HFFc6 (cell line): ENCODE measurements around the gene TTC7B. TPM values are rescaled to one million over a fixed set of nuclear protein-coding genes. Genes with fewer than 3 reads are reported as not detected.
"Not testable (repeated sequence)": the region's sequence is repeated elsewhere in the genome, so short reads cannot be mapped to it uniquely, and the experiment has no call there.

Experiments used
- DNase-seq: peaks from one replicate; pipeline ENCODE4 v3.0.0-alpha.2; 2018
- H3K27ac Mint-ChIP-seq: 2 replicates; pipeline ENCODE4 v1.8.0; 2020; ENCODE audit warnings: mild to moderate bottlenecking, mixed read lengths
- H3K27me3 Mint-ChIP-seq: 2 replicates; pipeline ENCODE4 v1.8.0; 2021; ENCODE audit warnings: mild to moderate bottlenecking, moderate library complexity, mixed read lengths; ENCODE audit not compliant: insufficient read depth
- H3K36me3 Mint-ChIP-seq: 2 replicates; pipeline ENCODE4 v1.8.0; 2021; ENCODE audit warnings: low read depth, mixed read lengths
- H3K4me1 Mint-ChIP-seq: 2 replicates; pipeline ENCODE4 v1.8.0; 2020; ENCODE audit warnings: low read depth, mixed read lengths
- H3K4me3 Mint-ChIP-seq: 2 replicates; pipeline ENCODE4 v1.8.0; 2020; ENCODE audit warnings: mild to moderate bottlenecking, moderate library complexity, mixed read lengths
- H3K9me3 Mint-ChIP-seq: 2 replicates; pipeline ENCODE4 v1.8.0; 2020; ENCODE audit warnings: mild to moderate bottlenecking, mixed read lengths
- CTCF ChIP-seq: fragments of 200-600 bp; sonication (generic); IDR thresholded peaks from 2 replicates; pipeline ENCODE4 v1.5.0; 2021; ENCODE audit warnings: antibody characterized with exemption, mild to moderate bottlenecking
- long read RNA-seq: library from polyadenylated mRNA; unstranded; transcript quantifications from one replicate; pipeline ENCODE4 v2.0.0, GENCODE V29; 2019
- total RNA-seq, 6 experiments: library from RNA; stranded (reverse); fragmentation: NEBNext Ultra II Directional; extraction: Animal tissue kit (Norgen Biotek cat#: 25700); gene quantifications; 2 replicates in 1 of 6; 3 replicates in 5 of 6; pipeline ENCODE4 v1.2.3, GENCODE V29; 2021

The TTC7B gene, protein sequence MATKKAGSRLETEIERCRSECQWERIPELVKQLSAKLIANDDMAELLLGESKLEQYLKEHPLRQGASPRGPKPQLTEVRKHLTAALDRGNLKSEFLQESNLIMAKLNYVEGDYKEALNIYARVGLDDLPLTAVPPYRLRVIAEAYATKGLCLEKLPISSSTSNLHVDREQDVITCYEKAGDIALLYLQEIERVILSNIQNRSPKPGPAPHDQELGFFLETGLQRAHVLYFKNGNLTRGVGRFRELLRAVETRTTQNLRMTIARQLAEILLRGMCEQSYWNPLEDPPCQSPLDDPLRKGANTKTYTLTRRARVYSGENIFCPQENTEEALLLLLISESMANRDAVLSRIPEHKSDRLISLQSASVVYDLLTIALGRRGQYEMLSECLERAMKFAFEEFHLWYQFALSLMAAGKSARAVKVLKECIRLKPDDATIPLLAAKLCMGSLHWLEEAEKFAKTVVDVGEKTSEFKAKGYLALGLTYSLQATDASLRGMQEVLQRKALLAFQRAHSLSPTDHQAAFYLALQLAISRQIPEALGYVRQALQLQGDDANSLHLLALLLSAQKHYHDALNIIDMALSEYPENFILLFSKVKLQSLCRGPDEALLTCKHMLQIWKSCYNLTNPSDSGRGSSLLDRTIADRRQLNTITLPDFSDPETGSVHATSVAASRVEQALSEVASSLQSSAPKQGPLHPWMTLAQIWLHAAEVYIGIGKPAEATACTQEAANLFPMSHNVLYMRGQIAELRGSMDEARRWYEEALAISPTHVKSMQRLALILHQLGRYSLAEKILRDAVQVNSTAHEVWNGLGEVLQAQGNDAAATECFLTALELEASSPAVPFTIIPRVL
- 10 to 100 TPM; 34.6 to 46.9 (median 40.9) TPM for total RNA-seq
- long read RNA-seq, partial matches to known transcripts: 1 of 3 reads
- long read RNA-seq, other reads (novel, unspliced or antisense): 2 of 3 reads

GRCh38 chr14:90815822-90816662 is at the start of gene TTC7B:
Gene TTC7B, minus strand, starts transcription at chr14:90816430. Its CDS starts 135 bp downstream, at chr14:90816295.
- peak within 1 kb of the TSS; percentile 39 for H3K27ac Mint-ChIP-seq
- peak within 1 kb of the TSS; percentile 87 for H3K4me3 Mint-ChIP-seq
- no peaks in the 10 kb centered on the region for H3K9me3 Mint-ChIP-seq
- no peak for DNase-seq
- peaks cover 10% of the 10 kb centered on the region for H3K4me1 Mint-ChIP-seq
- H3K27me3 Mint-ChIP-seq: peaks cover 9% of the 10 kb centered on the region
- no peak for TF ChIP-seq CTCF
- no peaks in the 10 kb centered on the region for H3K36me3 Mint-ChIP-seq

DNA sequence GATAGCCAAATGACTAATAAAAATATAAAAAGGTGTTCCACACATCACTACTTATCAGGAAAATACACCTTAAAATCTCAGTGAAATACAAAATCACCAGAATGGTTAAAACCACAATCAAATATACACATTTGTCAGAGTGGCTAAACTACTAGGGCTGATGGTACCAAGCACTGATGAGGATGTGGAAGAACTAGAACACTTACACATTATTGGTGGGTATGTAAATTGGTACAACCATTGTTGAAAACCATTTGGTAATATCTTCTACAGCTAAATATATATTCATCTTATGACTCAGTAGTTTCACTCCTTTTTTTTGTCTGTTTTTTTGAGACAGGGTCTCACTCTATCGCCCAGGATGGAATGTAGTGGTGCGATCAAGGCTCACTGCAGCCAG is 48.5 kb upstream of the TTC7B start:
- Mint-ChIP-seq H3K9me3 (no peaks in the 10 kb centered on the region), H3K27ac (no peak overlapping the region), H3K4me1 (no peaks in the 10 kb centered on the region), H3K36me3 (no peaks in the 10 kb centered on the region), H3K4me3 (no peak overlapping the region), H3K27me3 (no peaks in the 10 kb centered on the region; the same call in none of the 2 replicates)
- no peak for DNase-seq
- TF ChIP-seq CTCF: no peak

GRCh38 chr14:90858511-90858910 is 42.3 kb upstream of the TTC7B start:
- no peaks in the 10 kb centered on the region for H3K36me3 Mint-ChIP-seq
- H3K4me3 Mint-ChIP-seq: peak overlapping the region; percentile 54; the same call in 1 of the 2 replicates
- H3K27me3 Mint-ChIP-seq: no peaks in the 10 kb centered on the region; the same call in none of the 2 replicates
- peaks cover 12% of the 10 kb centered on the region for H3K4me1 Mint-ChIP-seq
- H3K27ac Mint-ChIP-seq: no peak overlapping the region
- no peak for DNase-seq
- TF ChIP-seq CTCF: no peak
- H3K9me3 Mint-ChIP-seq: no peaks in the 10 kb centered on the region

GRCh38 chr14:90857866-90858265 is 41.6 kb upstream of the TTC7B start:
- no peak for DNase-seq

DNA sequence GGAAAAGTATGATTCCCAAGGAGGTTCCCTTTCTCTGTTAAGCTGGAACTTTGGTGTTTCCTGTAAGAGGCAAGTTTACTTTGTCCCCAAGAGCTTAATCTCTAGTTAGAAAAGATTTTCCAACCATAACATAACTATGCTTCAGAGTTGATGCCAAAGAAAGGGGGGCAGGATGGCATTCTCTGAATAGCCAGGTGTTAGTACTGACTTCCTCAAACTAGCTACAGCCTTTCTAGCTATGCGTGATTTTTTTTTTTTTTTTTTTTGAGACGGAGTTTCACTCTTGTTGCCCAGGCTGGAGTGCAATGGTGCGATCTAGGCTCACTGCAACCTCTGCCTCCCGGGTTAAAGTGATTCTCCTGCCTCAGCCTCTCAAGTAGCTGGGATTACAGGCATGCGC is 39.9 kb upstream of the TTC7B start:
- not testable (repeated sequence) for H3K9me3 Mint-ChIP-seq, DNase-seq, H3K4me3 Mint-ChIP-seq, H3K27ac Mint-ChIP-seq, H3K27me3 Mint-ChIP-seq, H3K36me3 Mint-ChIP-seq
- H3K4me1 Mint-ChIP-seq: peaks cover 27% of the 10 kb centered on the region

More at GRCh38 chr14:90857866-90858265, 41.6 kb upstream of the TTC7B start:
- Mint-ChIP-seq H3K27ac (no peak overlapping the region), H3K27me3 (no peaks in the 10 kb centered on the region; the same call in none of the 2 replicates), H3K4me3 (peak overlapping the region; percentile 54; the same call in 1 of the 2 replicates), H3K36me3 (no peaks in the 10 kb centered on the region), H3K9me3 (no peaks in the 10 kb centered on the region), H3K4me1 (peaks cover 18% of the 10 kb centered on the region)
- no peak for TF ChIP-seq CTCF
